Stimulated activated naive CD4-positive, alpha-beta T cell treated with Interleukin-2 at 50 U/mL for 16 hours (primary cell): ENCODE results near the gene CEP112.

ENCODE experiments used
- DNase-seq: peaks from one replicate; lab custom pipeline; 2025; lab: John Stamatoyannopoulos, UW

CEP112 gene

GRCh38 chr17:65593092-65593854, 598.7 kb downstream of the CEP112 start:
- DNase-seq, result no peak

GRCh38 chr17:65592125-65592965, 599.6 kb downstream of the CEP112 start:
- DNase-seq, result no peak

GRCh38 chr17:65589321-65589720, 602.6 kb downstream of the CEP112 start:
- no peak for DNase-seq

- DNase-seq, result no peak
Measured at GRCh38 chr17:65588181-65588808, 603.6 kb downstream of the CEP112 start.

- DNase-seq, result no peak
Measured at GRCh38 chr17:65587534-65588180, 604.3 kb downstream of the CEP112 start.

- no peak for DNase-seq
Measured at GRCh38 chr17:65586899-65587298, 605.0 kb downstream of the CEP112 start.
